CD4-positive, alpha-beta T cell treated with Interferon gamma for 1 hour (primary cell): ENCODE data around the gene IQGAP3.
A peak's percentile ranks its signal among the peaks of the same experiment; 100 is the strongest.
"Not testable (repeated sequence)": the region's sequence is repeated elsewhere in the genome, so short reads cannot be mapped to it uniquely, and the experiment has no call there.

Experiments
- DNase-seq: peaks from one replicate; pipeline ENCODE4 v3.0.0-alpha.2; 2020

Gene IQGAP3

GRCh38 chr1:156571919-156572662 lies at the start of gene IQGAP3:
TSS of gene IQGAP3 (minus strand) at chr1:156572565. CDS start at chr1:156572529, 36 bp downstream.
- peak; percentile 86 for DNase-seq

GRCh38 chr1:156619582-156619955 lies 47.2 kb upstream of the IQGAP3 start:
- no peak for DNase-seq

- no peak for DNase-seq
These were observed 46.7 kb upstream of the IQGAP3 start, which contains the start of gene HAPLN2 for GRCh38 chr1:156618853-156619581. TSS of gene HAPLN2 (plus strand) at chr1:156619415. CDS start at chr1:156623491, 4,076 bp downstream.

DNA sequence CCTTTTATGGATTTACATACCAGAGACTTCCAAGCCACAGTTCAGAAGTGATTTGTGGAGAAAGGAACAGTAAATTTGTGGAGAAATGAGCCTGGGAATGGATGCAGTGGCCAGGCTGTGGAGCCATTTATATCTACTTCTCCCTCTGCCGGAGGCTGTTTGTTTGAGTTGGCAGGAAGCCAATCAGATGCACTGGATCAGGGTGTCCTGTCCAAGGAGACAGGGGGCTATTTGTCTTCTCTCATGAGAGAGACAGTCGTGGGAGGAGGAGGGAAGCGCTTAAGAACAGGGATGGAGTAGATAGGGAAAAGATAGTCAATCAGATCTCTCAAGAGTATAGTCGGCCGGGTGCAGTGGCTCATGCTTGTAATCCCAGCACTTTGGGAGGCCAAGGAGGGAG lies 44.1 kb upstream of the IQGAP3 start:
- DNase-seq = no peak

GRCh38 chr1:156615946-156616345 lies 43.6 kb upstream of the IQGAP3 start:
- no peak for DNase-seq

- DNase-seq = no peak
These were observed 40.3 kb upstream of the IQGAP3 start for GRCh38 chr1:156612666-156613065.

- not testable (repeated sequence) for DNase-seq
These were observed 37.7 kb upstream of the IQGAP3 start for GRCh38 chr1:156610072-156610471.

- DNase-seq = peak; percentile 46
These were observed 36.6 kb upstream of the IQGAP3 start for GRCh38 chr1:156608981-156609380.

DNA sequence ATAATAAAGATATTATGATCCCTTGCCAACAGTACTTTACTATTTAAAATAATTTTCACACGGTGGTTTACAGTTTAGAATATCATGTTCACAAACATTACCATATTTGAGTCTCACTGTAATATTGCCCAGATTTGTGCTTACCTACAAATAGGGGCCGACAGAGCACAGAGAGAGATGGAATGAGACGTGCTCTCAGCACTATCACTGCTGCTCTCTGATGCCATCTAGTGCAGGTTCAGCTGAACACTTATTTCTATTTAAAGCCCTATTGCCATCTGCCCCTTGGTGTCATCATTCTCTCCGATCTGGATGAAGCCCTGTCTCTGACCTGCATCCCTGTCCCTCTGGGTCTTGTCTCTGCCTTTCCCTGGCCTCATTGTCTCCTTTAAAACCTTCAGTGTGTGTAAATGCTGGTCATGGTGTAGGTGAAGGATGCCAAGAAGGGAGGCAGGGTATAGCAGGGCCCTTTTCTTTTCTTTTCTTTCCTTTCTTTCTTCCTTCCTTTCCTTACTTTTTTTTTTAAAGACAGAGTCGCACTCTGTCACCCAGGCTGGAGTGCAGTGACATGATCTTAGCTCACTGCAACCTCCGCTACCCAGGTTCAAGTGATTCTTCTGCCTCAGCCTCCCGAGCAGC lies 35.8 kb upstream of the IQGAP3 start:
- DNase-seq = peak; percentile 72

- peak; percentile 49 for DNase-seq
These were observed 35.0 kb upstream of the IQGAP3 start for GRCh38 chr1:156607344-156607743.

DNA sequence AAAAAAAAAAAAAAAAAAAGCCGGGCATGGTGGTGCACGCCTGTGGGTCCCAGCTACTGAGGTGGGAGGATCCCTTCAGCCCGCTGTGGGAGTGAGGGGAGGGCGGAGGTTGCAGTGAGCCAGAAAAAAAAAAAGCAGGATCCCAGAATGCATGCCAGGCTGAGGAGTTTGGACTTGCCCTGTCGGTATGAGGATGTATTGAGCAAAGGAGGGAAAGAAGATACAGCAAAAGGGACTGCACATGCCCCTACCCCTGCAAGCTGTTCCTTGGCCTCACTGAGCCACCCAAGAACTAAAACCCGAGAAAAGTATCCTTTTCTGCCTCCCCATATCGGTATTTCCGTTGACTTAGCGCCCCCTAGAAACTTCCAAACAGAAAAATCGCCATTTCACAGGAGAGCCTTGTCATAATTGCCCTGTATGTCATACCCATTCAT lies 30.2 kb upstream of the IQGAP3 start:
- no peak for DNase-seq

GRCh38 chr1:156601892-156602291 lies 29.5 kb upstream of the IQGAP3 start:
- DNase-seq = no peak

GRCh38 chr1:156601122-156601830 lies 28.9 kb upstream of the IQGAP3 start, which contains the start of gene GPATCH4:
TSS of gene GPATCH4 (minus strand) at chr1:156601479.
- peak; percentile 73 for DNase-seq

GRCh38 chr1:156600733-156601121 lies 28.4 kb upstream of the IQGAP3 start:
- no peak for DNase-seq

DNA sequence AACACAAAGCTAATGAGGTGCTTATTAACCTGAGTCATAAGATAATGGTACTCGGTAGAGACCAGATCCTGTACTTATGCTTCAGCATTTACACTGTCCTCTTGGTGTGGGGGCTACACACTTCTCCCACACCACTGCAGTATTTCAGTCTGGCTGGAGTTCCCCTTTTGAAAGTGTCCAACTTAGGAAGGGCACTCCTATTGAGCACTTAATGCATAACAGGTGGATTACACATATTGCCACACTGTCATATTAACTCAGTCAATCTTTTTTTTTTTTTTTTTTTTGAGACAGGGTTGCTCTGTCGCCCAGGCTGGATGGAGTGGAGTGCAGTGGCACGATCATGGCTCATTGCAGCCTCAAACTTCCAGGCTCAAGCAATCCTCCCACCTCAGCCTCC lies 27.4 kb upstream of the IQGAP3 start:
- DNase-seq = no peak

DNA sequence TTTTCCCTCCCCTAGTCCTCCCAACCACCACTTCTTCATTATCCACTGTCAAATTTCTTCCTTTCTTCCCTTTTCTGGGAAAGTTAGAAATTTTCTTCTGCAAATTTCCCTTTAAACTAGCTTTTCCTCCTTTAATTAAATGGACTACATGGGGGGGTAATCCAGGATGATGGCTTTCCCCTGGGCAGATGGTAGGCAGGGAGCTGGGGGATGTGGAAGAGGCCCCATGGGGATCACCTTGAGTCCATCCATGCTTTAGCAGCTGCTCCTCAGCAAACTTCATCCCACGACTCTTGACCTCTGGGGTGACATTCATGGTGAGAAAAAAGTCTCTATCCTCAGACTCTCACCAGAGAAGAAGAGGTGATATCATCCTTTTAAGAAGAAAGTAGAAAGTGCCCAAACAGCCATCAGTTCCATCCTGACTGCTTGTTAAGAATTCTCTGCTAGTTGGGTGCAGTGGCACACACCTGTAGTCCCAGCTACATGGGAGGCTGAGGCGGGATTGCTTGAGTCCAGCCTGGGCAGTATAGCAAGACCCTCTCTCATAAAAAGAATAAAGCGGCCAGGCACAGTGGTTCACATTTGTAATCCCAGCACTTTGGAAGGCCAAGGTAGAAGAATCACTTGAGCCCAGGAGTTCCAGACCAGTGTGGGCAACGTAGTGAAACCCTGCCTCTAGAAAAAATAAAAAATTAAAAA lies 26.5 kb upstream of the IQGAP3 start:
- no peak for DNase-seq

GRCh38 chr1:156598125-156598524 lies 25.8 kb upstream of the IQGAP3 start:
- no peak for DNase-seq

DNA sequence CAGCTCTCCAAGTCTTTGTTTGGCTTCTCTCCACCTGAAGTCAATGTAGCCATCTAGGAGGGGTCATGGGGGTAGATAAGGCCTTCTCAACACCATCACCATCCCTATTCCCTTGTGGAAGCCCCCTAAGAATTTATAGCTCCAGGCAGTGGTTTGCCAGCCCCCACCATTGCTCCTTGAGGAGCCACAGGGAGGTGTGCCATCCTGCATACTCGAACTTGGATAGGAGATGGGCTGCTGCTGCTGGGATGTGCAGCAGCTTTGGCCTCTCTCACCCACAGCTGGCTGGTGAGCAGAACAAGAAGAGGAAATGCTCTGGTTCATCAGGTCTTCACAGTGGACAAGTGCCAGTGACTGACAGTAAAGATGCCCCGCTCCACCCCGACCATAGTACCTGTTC lies 24.1 kb upstream of the IQGAP3 start:
- DNase-seq = no peak

- DNase-seq = no peak
These were observed 22.7 kb upstream of the IQGAP3 start for GRCh38 chr1:156595016-156595415.

GRCh38 chr1:156594190-156594589 lies 21.8 kb upstream of the IQGAP3 start:
- no peak for DNase-seq

DNA sequence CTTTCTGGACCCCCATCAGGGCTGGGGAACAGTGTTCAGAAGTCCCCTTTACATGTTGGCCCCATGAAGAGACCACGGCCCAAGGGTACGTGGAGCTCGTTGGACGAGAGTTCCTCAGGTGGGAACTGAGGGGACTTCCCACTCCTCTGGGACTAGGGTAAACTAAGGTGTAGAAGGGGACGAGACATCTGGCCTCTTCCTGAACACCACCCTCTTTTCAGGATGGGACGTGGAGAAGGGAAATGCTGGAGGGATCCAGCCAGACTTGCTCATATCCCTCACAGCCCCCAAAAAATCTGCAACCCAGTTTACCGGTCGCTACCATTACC lies 21.3 kb upstream of the IQGAP3 start:
- no peak for DNase-seq

DNA sequence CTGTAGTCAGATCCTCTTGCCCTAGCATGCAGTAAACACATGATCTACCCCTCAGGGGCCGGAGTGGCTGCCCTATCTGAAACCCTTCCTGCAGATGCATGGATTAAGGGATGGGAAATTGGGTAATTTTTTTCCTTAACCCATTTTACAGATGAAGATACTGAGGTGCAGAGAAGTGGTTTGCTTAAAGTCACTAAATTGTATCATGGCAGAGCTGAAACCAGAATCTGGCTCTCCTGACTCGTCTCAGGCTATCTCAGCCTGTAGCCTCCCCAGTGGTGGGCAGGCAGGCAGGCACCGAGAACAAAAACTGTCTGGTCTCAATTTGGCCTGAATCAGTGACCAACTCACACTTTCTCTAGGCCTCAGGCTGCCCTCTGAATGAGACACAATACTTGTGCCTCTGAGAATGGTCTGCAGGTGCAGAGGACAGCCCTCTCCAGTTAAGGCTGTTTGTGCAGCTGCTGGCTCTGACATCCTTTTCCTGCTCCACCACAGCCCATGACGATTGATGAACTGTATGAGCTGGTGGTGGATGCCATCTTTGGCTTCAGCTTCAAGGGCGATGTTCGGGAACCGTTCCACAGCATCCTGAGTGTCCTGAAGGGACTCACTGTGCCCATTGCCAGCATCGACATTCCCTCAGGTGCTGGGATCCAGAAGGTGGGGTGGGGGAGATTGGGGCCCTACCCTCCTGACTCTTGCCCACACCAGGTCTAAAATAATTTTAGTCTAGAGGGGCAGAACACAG lies 20.7 kb upstream of the IQGAP3 start:
- DNase-seq = no peak
